MG63 (cell line): ENCODE measurements around the gene TBC1D5. TPM values are rescaled to one million over a fixed set of nuclear protein-coding genes. Genes with fewer than 3 reads are reported as not detected.

ENCODE experiments used
- DNase-seq: peaks from one replicate; pipeline ENCODE4 v3.0.0-alpha.2; 2020
- H3K27me3 ChIP-seq: fragments of 250-450 bp; sonication (Bioruptor Pico); 2 replicates; pipeline ENCODE4 v1.5.1; 2020; ENCODE audit warnings: mild to moderate bottlenecking, moderate library complexity
- H3K36me3 ChIP-seq: fragments of 250-450 bp; sonication (Bioruptor Pico); 2 replicates; pipeline ENCODE4 v1.5.1; 2020; ENCODE audit warnings: mild to moderate bottlenecking, moderate library complexity
- H3K4me3 ChIP-seq: fragments of 250-450 bp; sonication (Bioruptor Pico); 2 replicates; pipeline ENCODE4 v1.5.1; 2020; ENCODE audit warnings: mild to moderate bottlenecking, moderate library complexity
- H3K9me3 ChIP-seq: fragments of 250-450 bp; sonication (Bioruptor Pico); 2 replicates; pipeline ENCODE4 v1.5.1; 2020; ENCODE audit warnings: mild to moderate bottlenecking, moderate library complexity
- total RNA-seq: library from RNA; depleted of rRNA; stranded (reverse); fragments of >200 nt; shearing (Covaris generic); gene quantifications from 2 replicates; pipeline ENCODE4 v1.2.3, GENCODE V29; 2014; ENCODE audit warnings: low replicate concordance

The TBC1D5 gene
- total RNA-seq, 1 experiment from 2014 or later = 28.3 TPM

- no peak for DNase-seq
- Histone ChIP-seq H3K4me3 (no peak overlapping the region), H3K27me3 (no peaks in the 10 kb centered on the region), H3K36me3 (no peaks in the 10 kb centered on the region), H3K9me3 (no peaks in the 10 kb centered on the region)
These were observed 590.6 kb downstream of the TBC1D5 start for GRCh38 chr3:17151598-17152373.

GRCh38 chr3:17149076-17149475 lies 593.4 kb downstream of the TBC1D5 start:
- Histone ChIP-seq H3K27me3 (no peaks in the 10 kb centered on the region), H3K9me3 (no peaks in the 10 kb centered on the region), H3K4me3 (no peak overlapping the region), H3K36me3 (no peaks in the 10 kb centered on the region)
- DNase-seq = no peak

- DNase-seq = no peak
- H3K9me3 ChIP-seq = no peaks in the 10 kb centered on the region
- H3K4me3 ChIP-seq = no peak overlapping the region
- H3K27me3 ChIP-seq = no peaks in the 10 kb centered on the region
- H3K36me3 ChIP-seq = no peaks in the 10 kb centered on the region
These were observed 597.8 kb downstream of the TBC1D5 start for GRCh38 chr3:17144665-17144993.

GRCh38 chr3:17143893-17144664 lies 598.4 kb downstream of the TBC1D5 start:
- Histone ChIP-seq H3K9me3 (no peaks in the 10 kb centered on the region), H3K36me3 (no peaks in the 10 kb centered on the region), H3K4me3 (no peak overlapping the region), H3K27me3 (no peaks in the 10 kb centered on the region)
- no peak for DNase-seq

GRCh38 chr3:17142516-17142915 lies 599.9 kb downstream of the TBC1D5 start:
- H3K36me3 ChIP-seq = no peaks in the 10 kb centered on the region
- H3K9me3 ChIP-seq = no peaks in the 10 kb centered on the region
- DNase-seq = no peak
- H3K27me3 ChIP-seq = no peaks in the 10 kb centered on the region
- H3K4me3 ChIP-seq = no peak overlapping the region

- no peak for DNase-seq
- no peaks in the 10 kb centered on the region for H3K36me3 ChIP-seq
- no peaks in the 10 kb centered on the region for H3K9me3 ChIP-seq
- H3K4me3 ChIP-seq = no peak overlapping the region
- H3K27me3 ChIP-seq = no peaks in the 10 kb centered on the region
These were observed 600.7 kb downstream of the TBC1D5 start for GRCh38 chr3:17141699-17142098.

- H3K36me3 ChIP-seq = no peaks in the 10 kb centered on the region
- H3K9me3 ChIP-seq = no peaks in the 10 kb centered on the region
- no peaks in the 10 kb centered on the region for H3K27me3 ChIP-seq
- no peak overlapping the region for H3K4me3 ChIP-seq
- peak; percentile 68 for DNase-seq
These were observed 601.5 kb downstream of the TBC1D5 start for GRCh38 chr3:17140670-17141505.

- no peak for DNase-seq
- Histone ChIP-seq H3K9me3 (no peaks in the 10 kb centered on the region), H3K4me3 (no peak overlapping the region), H3K27me3 (no peaks in the 10 kb centered on the region), H3K36me3 (no peaks in the 10 kb centered on the region)
These were observed 604.0 kb downstream of the TBC1D5 start for GRCh38 chr3:17138246-17139039.

- Histone ChIP-seq H3K27me3 (no peaks in the 10 kb centered on the region), H3K36me3 (no peaks in the 10 kb centered on the region), H3K9me3 (no peaks in the 10 kb centered on the region), H3K4me3 (no peak overlapping the region)
- no peak for DNase-seq
These were observed 605.1 kb downstream of the TBC1D5 start for GRCh38 chr3:17137321-17137826.

GRCh38 chr3:17136136-17136721 lies 606.2 kb downstream of the TBC1D5 start:
- no peak for DNase-seq
- H3K36me3 ChIP-seq = no peaks in the 10 kb centered on the region
- no peaks in the 10 kb centered on the region for H3K27me3 ChIP-seq
- no peaks in the 10 kb centered on the region for H3K9me3 ChIP-seq
- no peak overlapping the region for H3K4me3 ChIP-seq

- H3K36me3 ChIP-seq = no peaks in the 10 kb centered on the region
- H3K27me3 ChIP-seq = no peaks in the 10 kb centered on the region
- no peak for DNase-seq
- no peak overlapping the region for H3K4me3 ChIP-seq
- H3K9me3 ChIP-seq = no peaks in the 10 kb centered on the region
These were observed 606.7 kb downstream of the TBC1D5 start for GRCh38 chr3:17135696-17136095.

- Histone ChIP-seq H3K36me3 (no peaks in the 10 kb centered on the region), H3K9me3 (no peaks in the 10 kb centered on the region), H3K27me3 (no peaks in the 10 kb centered on the region), H3K4me3 (no peak overlapping the region)
- peak; percentile 15 for DNase-seq
These were observed 608.5 kb downstream of the TBC1D5 start for GRCh38 chr3:17133632-17134545.

- DNase-seq = no peak
- Histone ChIP-seq H3K9me3 (no peaks in the 10 kb centered on the region), H3K4me3 (no peak overlapping the region), H3K27me3 (no peaks in the 10 kb centered on the region), H3K36me3 (no peaks in the 10 kb centered on the region)
These were observed 609.9 kb downstream of the TBC1D5 start for GRCh38 chr3:17132286-17133115.

GRCh38 chr3:17130956-17131355 lies 611.5 kb downstream of the TBC1D5 start:
- no peak for DNase-seq
- Histone ChIP-seq H3K36me3 (no peaks in the 10 kb centered on the region), H3K4me3 (no peak overlapping the region), H3K27me3 (no peaks in the 10 kb centered on the region), H3K9me3 (no peaks in the 10 kb centered on the region)
